ENCODE data around the gene CDK18. TPM values are rescaled to one million over a fixed set of nuclear protein-coding genes. Genes with fewer than 3 reads are reported as not detected.
A peak's percentile ranks its signal among the peaks of the same experiment; 100 is the strongest.

CDK18 gene
- total and polyA plus RNA-seq, 10 of the 15 experiments (the other 5 are each of a cell fraction or from before 2014, with no cell fraction given) = 0.13 to 4.4 (median 0.52) TPM; not detected in 2

DNA sequence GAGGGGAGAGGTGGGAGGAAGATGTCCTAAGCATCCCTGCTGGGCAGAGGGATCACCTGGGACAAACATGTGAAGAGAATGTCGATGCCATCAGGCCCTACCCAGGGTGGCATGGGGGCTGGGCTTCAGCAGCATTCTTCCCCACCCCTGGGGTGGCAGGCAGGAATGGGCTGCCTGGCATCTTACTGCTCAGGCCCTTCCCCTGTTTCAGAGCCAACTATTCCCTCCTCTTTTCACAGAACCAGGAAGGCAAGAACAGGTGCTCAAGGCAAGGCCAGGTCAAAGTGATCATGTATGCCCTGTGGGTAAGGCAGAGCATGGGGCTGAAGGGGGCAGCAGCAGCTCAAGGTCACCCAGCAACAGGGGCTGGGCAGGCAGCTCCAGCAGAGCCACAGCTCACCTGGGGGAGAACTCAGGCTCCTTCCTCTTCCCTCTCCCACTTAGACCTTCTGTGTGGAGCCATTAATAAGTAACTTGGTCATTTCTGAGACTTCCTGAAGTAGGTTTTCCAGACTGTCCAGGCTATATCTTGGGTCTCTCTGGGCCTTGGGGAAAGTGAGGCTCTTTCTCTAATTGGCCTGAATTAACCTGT lies 70.9 kb downstream of the CDK18 start:
- H3K4me1 ChIP-seq (ENCODE audit: control insufficient read depth, insufficient read depth, low read length) = no peaks in the 10 kb centered on the region
- ChIA-PET RAD21 (ENCODE audit: unreplicated experiment) (interaction anchor here (1.1 kb wide), 1 partner anchor 52 kb away, joined by 3 read pairs; no protein-coding TSS in a partner anchor), SMC1A (ENCODE audit: uncharacterized antibody, unreplicated experiment) (no interaction called here), CTCF (interaction anchor here (1.0 to 2.2 kb wide), 4 partner anchors 13 to 83 kb away, joined by 3 to 14 read pairs (median 5); no protein-coding TSS in a partner anchor), POLR2A (no interaction called here)
- peaks cover 0 to 4% of the 10 kb centered on the region in 2 experiments; a peak in 3 of 4 replicates for H3K27me3 ChIP-seq (replicated peaks in 1 of 2; ENCODE audit: control insufficient read depth in 2 of 2, insufficient read depth in 2 of 2, low read length in 1 of 2)
- no peak overlapping the region for H3K27ac ChIP-seq (ENCODE audit: control insufficient read depth, insufficient read depth)
- ATAC-seq (peak; percentile 45), DNase-seq (ENCODE audit: low read depth, low spot score) (no peak), FAIRE-seq (no peak)
- no peak overlapping the region for H3K4me3 ChIP-seq
- no peak overlapping the region for H3K4me2 ChIP-seq (ENCODE audit: control insufficient read depth, insufficient read depth)
- H3K9me3 ChIP-seq (replicated peaks; ENCODE audit: control insufficient read depth, insufficient read depth, low read length) = no peaks in the 10 kb centered on the region
- intact Hi-C loops (cut with micrococcal nuclease; ENCODE audit: unreplicated experiment) (no loop called here), in situ Hi-C loops (cut with MboI) (no loop called here)
- no peak overlapping the region for H3K9ac ChIP-seq (ENCODE audit: control insufficient read depth, insufficient read depth, low read length)
- H3K79me2 ChIP-seq (ENCODE audit: control insufficient read depth, insufficient read depth, low read length) = no peaks in the 10 kb centered on the region
- BruUV-seq (replicated peaks) = no TSS peak
- no peak for TF ChIP-seq ZSCAN29 (IDR thresholded peaks at IDR 0.05)
- no peak for TF ChIP-seq NR2F1 (conservative IDR thresholded peaks at IDR 0.05)
- no peak for TF ChIP-seq JUND (IDR thresholded peaks at IDR 0.05; ENCODE audit: low read depth, low read length)
- TF ChIP-seq, protein P1, sequence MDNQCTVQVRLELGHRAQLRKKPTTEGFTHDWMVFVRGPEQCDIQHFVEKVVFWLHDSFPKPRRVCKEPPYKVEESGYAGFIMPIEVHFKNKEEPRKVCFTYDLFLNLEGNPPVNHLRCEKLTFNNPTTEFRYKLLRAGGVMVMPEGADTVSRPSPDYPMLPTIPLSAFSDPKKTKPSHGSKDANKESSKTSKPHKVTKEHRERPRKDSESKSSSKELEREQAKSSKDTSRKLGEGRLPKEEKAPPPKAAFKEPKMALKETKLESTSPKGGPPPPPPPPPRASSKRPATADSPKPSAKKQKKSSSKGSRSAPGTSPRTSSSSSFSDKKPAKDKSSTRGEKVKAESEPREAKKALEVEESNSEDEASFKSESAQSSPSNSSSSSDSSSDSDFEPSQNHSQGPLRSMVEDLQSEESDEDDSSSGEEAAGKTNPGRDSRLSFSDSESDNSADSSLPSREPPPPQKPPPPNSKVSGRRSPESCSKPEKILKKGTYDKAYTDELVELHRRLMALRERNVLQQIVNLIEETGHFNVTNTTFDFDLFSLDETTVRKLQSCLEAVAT (IDR thresholded peaks at IDR 0.05) = no peak
- TF ChIP-seq SPI1 (IDR thresholded peaks at IDR 0.05; ENCODE audit: borderline replicate concordance, insufficient read depth, low read depth, low read length) = no peak
- TF ChIP-seq EZH2 (IDR thresholded peaks at IDR 0.05; ENCODE audit: borderline replicate concordance, control insufficient read depth, low read depth, low read length) = no peak
- no peak for TF ChIP-seq TBL1XR1 (IDR thresholded peaks at IDR 0.05; ENCODE audit: low read depth, low read length)
- TF ChIP-seq CREB1 (IDR thresholded peaks at IDR 0.05; ENCODE audit: low read depth) = no peak
- TF ChIP-seq CEBPB (IDR thresholded peaks at IDR 0.05; ENCODE audit: borderline replicate concordance in 1 of 2, low read depth in 2 of 2, low read length in 2 of 2) = no peak
- TF ChIP-seq HCFC1 (IDR thresholded peaks at IDR 0.05; ENCODE audit: low read length) = no peak
- TF ChIP-seq IKZF1 (conservative IDR thresholded peaks at IDR 0.05) = no peak
- TF ChIP-seq MTA2 (IDR thresholded peaks at IDR 0.05; ENCODE audit: low read depth) = no peak
- TF ChIP-seq POLR2AphosphoS2 (IDR thresholded peaks at IDR 0.05; ENCODE audit: low read depth, low read length) = no peak
- no peak for TF ChIP-seq LARP7 (IDR thresholded peaks at IDR 0.05)
- no peak for TF ChIP-seq MEF2A (IDR thresholded peaks at IDR 0.05; ENCODE audit: insufficient read depth, low read depth, low read length)
- no peak for TF ChIP-seq SP1 (IDR thresholded peaks at IDR 0.05; ENCODE audit: low read depth, low read length)
- no peak for TF ChIP-seq RELA (IDR thresholded peaks at IDR 0.05; ENCODE audit: borderline replicate concordance, partially characterized antibody)
- no peak overlapping the region for H2AFZ ChIP-seq (ENCODE audit: control insufficient read depth, low read depth, low read length)
- 0% methylated on average over 1 of the region's 1 CpG for WGBS (ENCODE audit: insufficient coverage, insufficient replicate concordance, low lambda C conversion rate, missing lambda C conversion rate)
- H3K36me3 ChIP-seq (ENCODE audit: control insufficient read depth in 2 of 2, insufficient read depth in 2 of 2, low read length in 1 of 2) = no peaks in the 10 kb centered on the region
- no peaks in the 10 kb centered on the region for H4K20me1 ChIP-seq (ENCODE audit: control insufficient read depth, insufficient read depth)

Measured in GM12878 (cell line).